Ovary (tissue), 3 donors: ENCODE results near the gene ELK3.

Experiments
- CTCF ChIP-seq, 3 donors: fragments of 450-650 bp in 2 of 3; fragments of 200-600 bp in 1 of 3; IDR thresholded peaks; one replicate each; pipeline versions ENCODE4 v1.5.1 to v1.8.0; 2016 to 2022; ENCODE audit warnings: antibody characterized with exemption in 3 of 3, mild to moderate bottlenecking in 1 of 3
- EP300 ChIP-seq: sonication (generic); formaldehyde crosslinking; IDR thresholded peaks from one replicate; pipeline ENCODE4 v1.6.1; 2017; ENCODE audit warnings: antibody characterized with exemption
- POLR2A ChIP-seq: fragments of 450-650 bp; IDR thresholded peaks from one replicate; pipeline ENCODE4 v1.6.1; 2017; ENCODE audit warnings: antibody characterized with exemption, mild to moderate bottlenecking, moderate library complexity
- donor health status: DM: no; HTN: no; CAD: no.

GRCh38 chr12:96233168-96233567, 39.0 kb downstream of the ELK3 start:
- TF ChIP-seq CTCF (IDR thresholded peaks at IDR 0.05) = no peak
- TF ChIP-seq POLR2A = no peak
- no peak for TF ChIP-seq EP300
